HG03060 (cell line): Measurements from ENCODE around the gene CLDN25.
A peak's percentile ranks its signal among the peaks of the same experiment; 100 is the strongest.
"Not testable (repeated sequence)": the region's sequence is repeated elsewhere in the genome, so short reads cannot be mapped to it uniquely, and the experiment has no call there.

Source experiments
- ATAC-seq: cut with Tn5 transposase; IDR thresholded peaks from one replicate; pipeline ENCODE4 v1.9.1; 2021; ENCODE audit warnings: low read depth, moderate number of reproducible peaks; ENCODE audit not compliant: unreplicated experiment

CLDN25 gene

GRCh38 chr11:113779496-113779895 is at the start of gene CLDN25:
TSS of gene CLDN25 (plus strand) at chr11:113779796. CDS start at chr11:113779796, 0 bp downstream.
- no peak for ATAC-seq

- ATAC-seq = no peak
These were observed 48.5 kb upstream of the CLDN25 start for GRCh38 chr11:113730887-113731726.

DNA sequence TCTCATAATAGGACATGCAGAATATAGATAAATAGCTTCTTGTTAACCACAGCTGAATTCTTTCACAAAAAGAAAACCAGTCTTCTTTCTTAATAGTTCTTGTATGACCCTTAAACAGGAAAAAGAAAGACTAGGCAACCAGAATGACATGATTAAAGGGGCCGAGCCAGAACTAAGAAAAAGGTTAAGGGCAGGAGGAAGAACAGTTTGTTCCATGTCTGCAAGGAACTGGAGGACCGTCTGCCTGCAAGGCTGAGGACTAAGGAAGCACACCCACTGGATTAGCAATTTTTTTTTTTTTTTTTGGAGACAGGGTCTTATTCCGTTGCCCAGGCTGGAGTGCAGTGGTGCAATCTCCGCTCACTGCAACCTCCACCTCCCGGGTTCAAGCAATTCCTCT is 47.5 kb upstream of the CLDN25 start:
- ATAC-seq = no peak

GRCh38 chr11:113736323-113736722 is 43.3 kb upstream of the CLDN25 start:
- ATAC-seq = no peak

- ATAC-seq = no peak
These were observed 26.7 kb upstream of the CLDN25 start for GRCh38 chr11:113752932-113753331.

GRCh38 chr11:113760241-113760640 is 19.4 kb upstream of the CLDN25 start:
- no peak for ATAC-seq

DNA sequence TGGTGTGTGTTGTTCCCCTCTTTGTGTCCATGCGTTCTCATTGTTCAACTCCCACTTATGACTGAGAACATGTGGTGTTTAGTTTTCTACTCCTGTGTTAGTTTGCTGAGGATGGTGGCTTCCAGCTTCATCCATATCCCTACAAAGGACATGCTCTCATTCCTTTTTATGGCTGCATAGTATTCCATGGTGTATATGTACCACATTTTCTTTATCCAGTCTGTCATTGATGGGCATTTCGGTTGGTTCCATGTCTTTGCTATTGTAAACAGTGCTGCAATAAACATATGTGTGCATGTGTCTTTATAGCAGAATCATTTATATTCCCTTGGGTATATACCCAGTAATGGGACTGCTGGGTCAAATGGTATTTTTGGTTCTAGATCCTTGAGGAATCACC is 16.6 kb upstream of the CLDN25 start:
- ATAC-seq = not testable (repeated sequence)

- ATAC-seq = no peak
These were observed 14.9 kb upstream of the CLDN25 start for GRCh38 chr11:113764527-113765219.

- no peak for ATAC-seq
These were observed 7.6 kb upstream of the CLDN25 start for GRCh38 chr11:113771964-113772363.

DNA sequence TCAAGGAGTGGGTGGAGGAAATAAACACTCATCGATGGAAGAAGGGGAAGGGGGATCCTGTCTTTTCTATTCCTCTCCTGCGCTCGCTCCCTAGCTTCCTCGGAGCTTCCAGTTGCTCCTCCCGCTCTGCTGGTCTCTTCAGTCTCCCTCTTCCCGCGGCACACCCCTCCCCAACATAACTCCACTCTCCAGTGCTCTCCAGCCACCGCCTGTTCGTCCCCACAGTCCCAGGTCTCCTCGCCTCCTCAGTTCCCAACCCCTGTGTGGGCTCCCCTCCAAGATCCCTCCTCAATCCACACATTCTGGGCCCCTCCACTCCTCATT is 6.5 kb upstream of the CLDN25 start:
- no peak for ATAC-seq

GRCh38 chr11:113773416-113774173 is 6.0 kb upstream of the CLDN25 start, which contains the start of gene ZW10:
TSS of gene ZW10 (minus strand) at chr11:113773692. CDS start at chr11:113773666, 26 bp downstream.
- ATAC-seq = peak; percentile 97

DNA sequence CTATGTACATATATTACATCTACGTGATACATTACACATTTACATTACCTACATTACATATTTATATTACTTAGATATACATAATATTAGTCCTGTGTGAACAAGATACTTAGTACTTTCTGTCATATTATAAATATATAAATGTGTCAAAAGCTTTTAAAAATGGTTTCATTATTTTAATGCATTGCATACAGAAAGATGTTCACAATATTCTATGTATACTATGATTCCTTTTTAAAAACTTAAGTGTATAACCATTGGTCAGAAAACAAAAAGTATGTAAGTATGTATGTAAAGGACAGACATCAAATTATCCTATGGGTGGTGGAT is 5.5 kb upstream of the CLDN25 start:
- no peak for ATAC-seq

DNA sequence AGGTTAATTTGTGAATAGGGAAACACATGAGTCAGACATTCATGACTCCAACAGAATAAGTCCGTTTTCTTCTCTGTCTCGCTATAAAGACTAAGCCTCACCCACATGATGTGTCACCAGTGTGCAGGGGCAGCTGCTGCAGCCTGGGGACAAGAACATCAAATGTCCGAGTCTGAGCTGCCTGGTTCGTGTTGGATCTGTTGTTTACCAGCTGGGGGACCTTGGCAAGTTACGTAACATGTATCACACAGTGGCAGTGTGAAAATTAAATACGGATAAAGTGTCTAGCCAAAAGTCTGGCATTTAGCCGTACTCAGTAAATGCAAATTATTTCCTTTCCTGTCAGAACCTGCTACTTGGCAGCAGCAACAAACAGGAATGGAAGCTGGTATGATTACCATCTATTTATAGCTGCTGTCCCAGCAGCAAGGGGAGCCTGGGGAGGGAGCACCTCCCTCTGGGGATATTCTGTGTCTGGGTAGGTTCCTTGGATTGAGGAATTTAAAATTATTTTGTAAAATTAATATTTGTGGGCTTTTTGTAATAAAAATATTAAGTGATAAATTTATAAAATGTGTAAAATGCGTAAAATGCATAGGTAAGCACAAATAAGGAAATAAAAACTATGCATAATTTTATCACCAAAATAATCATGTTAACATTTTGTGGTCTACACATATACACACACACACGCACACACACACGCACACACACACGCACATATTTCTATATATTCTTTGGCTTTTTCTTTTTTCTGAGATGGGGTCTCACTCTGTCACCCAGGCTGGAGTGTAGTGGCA is 1.3 kb upstream of the CLDN25 start:
- no peak for ATAC-seq

GRCh38 chr11:113781682-113782081 is 2.1 kb downstream of the CLDN25 start:
- ATAC-seq = no peak

DNA sequence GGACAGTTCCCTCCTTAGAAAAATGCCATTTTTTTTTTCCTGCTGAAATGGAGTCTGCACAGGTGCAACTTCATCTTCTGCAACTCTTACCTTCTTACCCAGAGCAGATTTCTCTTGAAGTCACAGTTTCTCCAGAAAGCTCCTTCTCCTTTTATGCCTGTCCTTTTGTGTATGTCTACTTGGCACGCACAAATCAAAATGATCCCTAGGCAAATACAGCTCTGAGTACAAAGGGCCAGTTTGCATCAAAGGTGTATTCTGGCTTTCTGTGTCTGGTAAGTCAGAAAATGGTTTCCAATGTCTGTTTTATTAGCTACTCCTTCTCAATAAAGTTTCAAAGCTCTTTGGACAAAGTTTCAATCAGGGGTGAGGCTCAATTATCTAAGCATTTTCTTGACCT is 2.5 kb downstream of the CLDN25 start:
- ATAC-seq = no peak

DNA sequence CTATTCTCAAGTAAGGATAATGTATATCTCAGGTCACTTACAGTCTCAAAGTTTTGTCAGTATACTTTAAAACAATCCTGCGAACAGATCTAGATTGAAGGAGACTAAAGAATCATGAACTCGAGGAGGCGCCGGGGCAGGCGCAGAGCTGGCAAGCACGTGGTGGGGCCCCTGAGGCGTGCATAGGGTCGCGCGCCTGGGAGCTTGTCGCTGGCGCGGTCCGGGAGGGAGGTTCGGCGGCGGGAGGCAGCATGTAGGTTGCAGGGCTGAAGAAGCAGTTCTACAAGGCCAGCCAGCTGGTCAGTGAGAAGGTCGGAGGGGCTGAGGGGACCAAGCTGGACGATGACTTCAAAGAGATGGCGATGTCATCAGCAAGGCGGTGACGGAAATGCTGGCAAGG is 9.4 kb downstream of the CLDN25 start:
- ATAC-seq = not testable (repeated sequence)

GRCh38 chr11:113789675-113790320 is 10.2 kb downstream of the CLDN25 start:
- no peak for ATAC-seq

- ATAC-seq = no peak
These were observed 17.2 kb downstream of the CLDN25 start for GRCh38 chr11:113796663-113797259.

DNA sequence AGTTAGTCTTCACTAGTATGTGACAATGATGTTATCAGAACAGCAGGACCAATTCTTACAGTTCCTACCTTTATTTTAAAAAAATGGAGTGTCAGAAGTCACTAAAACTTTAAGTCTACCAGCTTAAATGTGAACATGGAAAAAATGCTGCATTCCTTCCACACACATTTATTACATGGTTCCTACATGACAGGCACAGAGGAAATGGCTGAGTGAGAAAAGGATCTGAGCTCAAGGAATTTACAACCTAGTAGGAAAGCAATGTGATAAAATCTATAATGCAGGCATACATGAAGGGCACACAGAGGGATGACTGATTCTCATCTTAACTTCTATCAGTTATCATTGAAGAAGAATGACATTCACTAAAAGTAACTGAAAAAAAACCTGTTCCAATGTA is 23.0 kb downstream of the CLDN25 start:
- ATAC-seq = no peak

- no peak for ATAC-seq
These were observed 26.0 kb downstream of the CLDN25 start for GRCh38 chr11:113805640-113806039.
